Activated T-cell treated with anti-CD3 and anti-CD28 coated beads, Interleukin-2, amount 50 U/mL, for 1 hour (primary cell): ENCODE data around the gene NUDT19.
"Not testable (repeated sequence)": the region's sequence is repeated elsewhere in the genome, so short reads cannot be mapped to it uniquely, and the experiment has no call there.

ENCODE experiments used
- DNase-seq: peaks from one replicate; pipeline ENCODE4 v3.0.0-alpha.2; 2020

Gene NUDT19

DNA sequence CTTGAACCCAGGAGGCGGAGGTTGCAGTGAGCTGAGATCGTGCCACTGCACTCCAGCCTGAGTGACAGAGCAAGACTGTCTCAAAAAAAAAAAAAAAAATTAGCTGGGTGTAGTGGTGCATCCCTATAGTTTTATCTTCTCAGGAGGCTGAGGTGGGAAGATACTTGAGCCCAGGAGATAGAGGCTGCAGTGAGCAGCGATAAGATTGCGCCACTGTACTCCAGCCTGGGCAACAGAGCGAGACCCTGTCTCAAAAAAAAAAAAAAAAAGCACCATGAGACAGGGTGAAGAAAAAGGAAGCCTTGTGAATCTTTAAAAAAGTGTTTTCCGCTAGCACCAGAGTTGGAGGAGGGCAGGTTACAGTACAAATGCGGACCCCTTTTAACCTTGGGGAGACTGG is 24.6 kb downstream of the NUDT19 start:
- not testable (repeated sequence) for DNase-seq

DNA sequence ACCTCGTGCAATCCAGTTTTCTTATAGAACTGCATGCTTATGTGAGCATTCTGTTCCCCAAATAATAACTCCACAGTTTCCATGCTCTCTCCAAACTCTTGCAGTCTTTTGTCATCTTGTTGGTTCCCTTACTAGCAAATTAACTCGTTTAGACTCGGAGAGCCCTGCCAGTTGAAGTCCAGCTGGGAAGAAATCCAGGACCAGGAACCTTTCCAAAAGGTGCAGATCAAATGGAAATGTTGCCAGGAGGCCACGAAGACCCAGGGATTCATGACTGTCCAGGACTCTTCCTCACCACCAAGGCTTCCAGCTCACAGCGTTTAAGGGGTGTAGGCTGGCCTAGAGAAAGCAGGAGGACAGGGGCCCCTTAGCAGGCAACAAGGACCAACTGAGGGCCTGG is 25.9 kb downstream of the NUDT19 start:
- DNase-seq: no peak

- no peak for DNase-seq
Observed at GRCh38 chr19:32718286-32718685, 26.7 kb downstream of the NUDT19 start.

- no peak for DNase-seq
Observed at GRCh38 chr19:32719611-32720059, 28.0 kb downstream of the NUDT19 start, which contains the start of gene TDRD12. Gene TDRD12, plus strand, starts transcription at chr19:32719767. Its CDS starts 306 bp downstream, at chr19:32720073.

- no peak for DNase-seq
Observed at GRCh38 chr19:32720216-32720935, 28.8 kb downstream of the NUDT19 start.

GRCh38 chr19:32720936-32721250 is 29.3 kb downstream of the NUDT19 start:
- DNase-seq: no peak

GRCh38 chr19:32735936-32736335 is 44.3 kb downstream of the NUDT19 start:
- DNase-seq: no peak

GRCh38 chr19:32743021-32743420 is 51.4 kb downstream of the NUDT19 start:
- DNase-seq: no peak

- no peak for DNase-seq
Observed at GRCh38 chr19:32743447-32743846, 51.8 kb downstream of the NUDT19 start.

DNA sequence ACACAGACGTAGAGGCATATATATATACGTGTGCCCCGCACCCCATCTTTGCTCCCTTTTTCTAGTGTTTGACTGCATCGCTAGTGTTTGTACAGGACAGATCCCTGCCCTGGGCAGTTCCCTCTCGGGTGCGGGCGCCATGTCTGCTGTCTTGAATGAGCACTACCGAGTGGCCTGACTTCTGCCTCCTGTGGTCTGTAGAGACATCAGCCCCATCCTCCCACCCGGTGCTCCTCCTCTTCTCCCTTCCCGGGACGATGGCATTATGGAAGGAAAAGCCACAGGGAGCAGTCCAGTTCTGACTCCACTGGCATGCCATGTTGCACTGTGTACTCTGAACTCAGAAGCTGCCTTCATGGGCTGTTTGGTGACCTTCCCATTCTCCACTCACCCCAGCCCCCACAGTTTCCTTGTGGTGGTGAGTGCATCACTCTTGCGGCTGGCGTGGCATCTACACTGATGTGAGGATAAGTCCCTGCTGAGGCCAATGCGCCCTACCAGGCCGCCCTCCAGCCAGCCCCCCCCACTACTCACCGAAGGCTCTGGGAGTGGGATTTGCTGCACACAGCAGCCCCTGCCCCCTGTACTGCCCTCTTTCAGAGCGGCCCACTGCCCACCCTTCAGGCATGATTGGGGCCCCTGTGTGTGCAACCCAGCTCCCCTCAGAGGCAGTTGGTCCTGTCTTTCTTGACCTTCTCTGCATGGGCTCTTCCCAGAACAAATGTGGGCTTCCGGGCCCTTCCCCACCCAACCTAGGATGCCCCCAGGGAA is 53.1 kb downstream of the NUDT19 start:
- no peak for DNase-seq

DNA sequence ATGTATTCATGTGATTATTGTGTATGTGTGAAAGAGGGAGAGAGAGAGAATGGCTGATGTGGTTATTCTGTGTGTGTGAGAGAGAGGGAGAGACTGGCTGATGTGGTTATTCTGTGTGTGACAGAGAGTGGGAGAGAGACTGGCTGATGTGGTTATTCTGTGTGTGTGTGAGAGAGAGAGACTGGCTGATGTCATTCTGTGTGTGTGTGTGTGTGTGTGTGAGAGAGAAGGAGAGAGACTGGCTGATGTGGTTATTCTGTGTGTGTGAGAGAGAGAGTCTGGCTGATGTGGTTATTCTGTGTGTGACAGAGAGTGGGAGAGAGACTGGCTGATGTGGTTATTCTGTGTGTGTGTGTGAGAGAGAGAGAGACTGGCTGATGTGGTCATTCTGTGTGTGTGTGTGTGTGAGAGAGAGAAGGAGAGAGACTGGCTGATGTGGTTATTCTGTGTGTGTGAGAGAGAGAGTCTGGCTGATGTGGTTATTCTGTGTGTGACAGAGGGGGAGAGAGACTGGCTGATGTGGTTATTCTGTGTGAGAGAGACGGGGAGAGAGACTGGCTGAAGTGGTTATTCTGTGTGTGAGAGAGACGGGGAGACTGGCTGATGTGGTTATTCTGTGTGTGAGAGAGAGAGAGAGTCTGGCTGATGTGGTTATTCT is 54.1 kb downstream of the NUDT19 start:
- not testable (repeated sequence) for DNase-seq

- DNase-seq: not testable (repeated sequence)
Observed at GRCh38 chr19:32746631-32747196, 55.1 kb downstream of the NUDT19 start.

GRCh38 chr19:32748497-32748896 is 56.9 kb downstream of the NUDT19 start:
- DNase-seq: no peak

- DNase-seq: no peak
Observed at GRCh38 chr19:32748948-32749347, 57.3 kb downstream of the NUDT19 start.

- DNase-seq: no peak
Observed at GRCh38 chr19:32749361-32749760, 57.7 kb downstream of the NUDT19 start.

GRCh38 chr19:32750441-32751055 is 58.9 kb downstream of the NUDT19 start:
- no peak for DNase-seq

DNA sequence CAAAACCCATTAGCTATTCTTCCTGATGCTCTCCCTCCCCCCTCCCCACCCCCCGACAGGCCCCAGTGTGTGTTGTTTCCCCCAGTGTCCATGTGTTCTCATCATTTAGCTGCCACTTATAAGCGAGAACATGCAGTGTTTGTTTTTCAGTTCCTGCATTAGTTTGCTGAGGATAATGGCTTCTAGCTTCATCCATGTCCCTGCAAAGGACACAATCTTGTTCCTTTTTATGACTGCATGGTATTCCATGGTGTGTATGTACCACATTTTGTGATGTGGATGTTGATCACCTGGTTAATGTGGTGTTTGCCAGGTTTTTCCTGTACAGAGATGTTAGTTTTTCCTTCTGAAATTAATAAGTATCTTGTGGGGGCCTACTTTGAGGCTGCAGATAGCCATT is 59.4 kb downstream of the NUDT19 start:
- no peak for DNase-seq

- no peak for DNase-seq
Observed at GRCh38 chr19:32757189-32757588, 65.6 kb downstream of the NUDT19 start.
